HG03457 (cell line): ENCODE data around the gene ZFPM1.

ENCODE experiments used
- ATAC-seq: cut with Tn5 transposase; IDR thresholded peaks from one replicate; pipeline ENCODE4 v1.9.1; 2021; ENCODE audit warnings: moderate number of reproducible peaks; ENCODE audit not compliant: unreplicated experiment

ZFPM1 gene

DNA sequence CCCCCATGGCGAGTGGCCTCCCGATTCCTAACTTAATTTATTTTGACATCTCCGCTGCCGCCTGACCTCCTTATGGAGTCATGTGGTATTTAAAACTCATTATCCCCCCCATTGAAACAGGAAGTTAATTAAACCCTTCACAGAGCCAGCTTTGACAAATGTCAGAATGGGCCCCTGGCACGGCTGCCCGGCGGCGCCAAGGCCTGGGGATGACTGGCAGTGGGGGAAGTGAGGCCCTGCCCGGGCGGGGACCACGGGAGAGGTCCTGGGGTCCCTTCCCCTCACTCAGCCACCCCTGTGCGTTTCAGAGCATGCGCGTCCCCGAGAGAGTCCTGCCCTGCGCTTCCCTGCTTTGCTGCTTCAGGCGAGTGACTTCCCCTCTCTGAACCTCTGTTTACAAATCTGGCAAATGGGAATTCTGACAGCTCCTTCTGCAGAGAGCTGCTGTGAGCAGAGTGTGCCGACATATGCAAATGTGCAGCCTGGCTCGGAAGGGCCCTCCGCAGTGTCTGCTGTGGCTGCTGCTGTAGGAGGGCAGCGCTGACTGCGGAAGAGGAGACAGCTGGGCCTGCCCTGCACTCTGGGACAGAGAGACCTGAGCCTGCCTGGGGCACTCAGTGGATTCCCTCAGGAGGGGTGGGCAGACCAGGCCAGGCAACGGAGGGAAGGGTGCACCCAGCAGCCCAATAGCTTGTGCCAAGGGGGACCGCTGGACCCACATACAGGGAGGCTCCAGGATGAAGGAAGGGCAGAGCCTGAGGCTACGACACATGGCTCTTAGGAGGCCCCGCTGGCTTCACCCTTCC, 4.4 kb upstream of the ZFPM1 start:
- no peak for ATAC-seq

DNA sequence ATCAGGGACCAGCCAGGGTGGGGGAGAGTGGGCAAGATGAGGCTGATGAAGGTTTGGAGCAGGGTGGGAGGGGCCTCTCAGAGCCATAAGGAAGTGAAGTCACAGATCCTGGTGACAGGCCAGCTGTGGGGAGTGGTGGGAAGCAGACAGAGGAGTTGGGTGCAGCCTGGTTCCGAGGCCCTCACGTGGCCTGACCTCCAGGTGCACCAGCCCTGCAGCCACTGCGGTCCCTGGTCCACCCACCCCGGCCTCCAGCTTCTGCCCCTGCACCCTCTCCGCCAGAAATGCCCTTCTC, 3.9 kb upstream of the ZFPM1 start:
- no peak for ATAC-seq

DNA sequence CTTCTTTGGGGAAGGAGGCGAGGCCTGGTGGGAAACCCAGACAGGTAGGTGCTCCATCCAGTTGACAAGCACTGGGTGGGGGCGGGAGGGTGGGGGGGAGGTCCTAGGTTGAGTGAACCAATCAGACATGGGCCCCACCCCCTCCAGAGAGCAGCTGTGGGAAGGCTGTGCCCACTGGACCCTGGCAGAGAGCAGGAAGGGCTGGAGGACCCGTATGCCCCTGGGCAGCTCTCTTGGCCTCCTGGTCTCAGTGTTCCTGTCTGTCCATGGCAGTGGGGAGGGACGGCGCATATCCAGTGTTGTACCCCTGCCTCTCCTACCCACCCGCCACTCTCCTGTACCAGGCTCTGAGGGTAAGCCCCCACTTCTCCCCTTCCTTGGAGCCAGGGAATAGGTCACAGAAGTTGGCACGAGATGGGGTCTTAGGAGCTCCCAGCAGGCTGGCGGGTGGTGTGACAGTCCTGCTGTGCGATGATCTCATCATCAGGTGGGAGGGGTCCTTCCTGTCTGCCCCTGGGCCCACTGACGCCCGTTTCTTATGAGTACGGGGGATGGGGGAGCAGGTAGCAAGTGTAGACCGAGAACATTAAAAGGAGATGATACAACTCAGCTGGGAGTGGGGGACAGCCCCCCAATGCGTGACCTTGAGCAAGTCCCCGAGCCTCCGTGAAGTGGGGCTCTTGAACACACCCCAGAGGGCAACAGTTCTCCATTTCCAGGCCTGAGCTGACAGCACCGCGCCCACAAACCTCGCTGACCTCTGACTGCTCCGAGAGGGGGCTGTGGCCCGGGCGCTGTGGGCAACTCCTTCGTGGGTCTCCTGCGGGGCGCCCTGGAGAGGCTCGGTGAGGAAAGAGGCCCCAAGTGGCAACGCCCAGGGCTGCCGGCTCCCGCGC, 1.2 kb upstream of the ZFPM1 start:
- ATAC-seq = no peak

DNA sequence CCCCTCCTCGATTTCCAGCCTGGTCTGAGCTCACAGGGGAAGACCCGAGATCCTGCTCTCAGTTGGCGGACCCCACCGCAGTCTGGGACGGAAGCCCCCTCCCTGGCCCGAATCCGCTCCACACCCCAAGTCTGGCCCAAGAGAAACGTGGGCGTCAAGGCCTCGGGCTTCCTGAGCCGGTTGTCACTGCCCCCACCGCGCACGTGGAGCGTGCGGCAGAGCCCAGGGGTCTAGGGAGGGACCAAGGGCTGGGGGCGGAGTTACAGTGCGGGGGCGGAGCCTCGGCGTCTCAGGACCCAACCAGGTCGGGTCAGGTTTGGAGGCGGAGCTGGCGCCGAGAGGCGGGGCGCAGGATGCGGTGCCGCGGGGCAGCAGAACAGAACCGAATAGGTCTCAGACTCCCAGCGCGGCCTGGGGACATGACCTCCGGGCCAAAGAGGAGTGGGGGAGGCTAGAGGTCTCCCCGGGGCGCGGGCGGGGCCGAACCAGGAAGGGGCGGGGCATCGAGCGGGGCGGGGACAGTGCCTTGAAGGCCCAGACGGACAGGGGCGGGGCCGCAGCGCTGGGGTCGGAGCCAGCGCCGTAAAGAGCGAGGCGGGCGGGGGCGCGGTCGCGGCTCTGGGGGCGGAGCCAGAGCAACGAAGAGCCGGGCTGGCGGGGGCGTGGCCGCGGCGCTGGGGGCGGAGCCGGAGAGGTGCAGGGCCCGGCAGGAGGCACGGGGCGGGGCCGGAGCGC, 431 bp upstream of the ZFPM1 start:
- ATAC-seq = peak; percentile 36

DNA sequence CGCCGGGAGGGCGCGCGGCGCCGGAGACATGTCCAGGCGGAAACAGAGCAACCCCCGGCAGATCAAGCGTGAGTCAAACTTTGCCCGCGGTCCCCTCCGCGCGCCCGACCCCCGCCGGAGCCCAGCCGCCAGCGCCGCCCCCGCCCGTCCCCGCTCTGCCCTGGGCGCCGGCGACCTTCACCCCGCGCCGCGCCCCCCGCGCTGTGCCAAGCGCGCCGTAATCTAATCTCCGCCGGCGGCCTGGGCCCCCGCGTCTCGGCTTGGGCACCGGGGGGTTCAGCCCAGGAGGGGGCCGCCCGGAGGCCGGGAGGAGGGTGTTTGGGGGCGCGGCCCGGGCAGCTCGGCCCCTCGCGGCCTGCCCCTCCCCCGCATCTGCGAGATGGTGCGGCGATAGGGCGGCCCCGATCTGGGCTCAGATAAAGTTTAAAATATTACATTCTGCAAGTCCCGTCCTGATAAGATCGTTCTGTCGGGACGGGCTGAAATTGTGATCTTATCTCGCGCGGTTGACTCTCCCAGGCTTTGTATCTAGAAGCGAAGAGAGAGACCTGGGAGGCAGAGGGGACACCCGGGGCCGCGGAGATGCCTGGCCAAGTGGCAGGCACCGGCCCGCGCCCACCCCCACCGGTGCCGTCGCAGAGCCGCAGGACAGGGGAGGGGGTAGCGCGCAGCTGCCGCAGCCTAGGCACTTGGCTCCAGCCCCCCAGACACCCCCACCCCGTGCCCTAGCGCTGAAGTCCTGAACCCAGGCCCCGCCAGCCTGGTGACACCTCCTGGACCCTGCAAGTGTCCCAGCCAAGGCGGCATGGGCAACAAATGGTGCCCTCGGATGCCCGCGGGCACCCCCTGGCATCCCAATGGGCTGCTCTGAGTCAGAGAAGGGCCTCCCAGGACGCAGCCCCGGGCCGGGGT, 787 bp downstream of the ZFPM1 start:
- ATAC-seq = no peak

DNA sequence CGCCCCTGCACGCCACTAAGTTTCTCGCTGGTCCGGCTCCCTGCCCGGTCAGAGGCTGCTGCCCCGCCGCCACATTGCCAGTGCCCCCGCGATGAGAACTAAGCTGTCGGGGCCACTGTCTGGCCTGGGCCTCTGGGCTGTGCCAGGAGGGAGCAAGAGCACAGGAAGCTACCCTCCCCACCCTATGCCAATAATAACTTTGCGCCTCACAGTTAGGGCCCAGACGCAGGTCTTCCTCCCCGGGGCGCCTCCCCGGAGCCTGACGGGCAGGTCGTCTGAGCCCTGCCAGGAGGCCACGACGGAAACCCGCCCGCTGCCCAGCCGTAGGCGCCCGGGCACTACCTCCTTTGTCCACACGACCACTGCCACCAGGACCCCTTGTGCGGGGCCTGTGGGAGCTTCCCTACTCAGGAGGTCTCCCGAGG, 1.5 kb downstream of the ZFPM1 start:
- ATAC-seq = no peak

DNA sequence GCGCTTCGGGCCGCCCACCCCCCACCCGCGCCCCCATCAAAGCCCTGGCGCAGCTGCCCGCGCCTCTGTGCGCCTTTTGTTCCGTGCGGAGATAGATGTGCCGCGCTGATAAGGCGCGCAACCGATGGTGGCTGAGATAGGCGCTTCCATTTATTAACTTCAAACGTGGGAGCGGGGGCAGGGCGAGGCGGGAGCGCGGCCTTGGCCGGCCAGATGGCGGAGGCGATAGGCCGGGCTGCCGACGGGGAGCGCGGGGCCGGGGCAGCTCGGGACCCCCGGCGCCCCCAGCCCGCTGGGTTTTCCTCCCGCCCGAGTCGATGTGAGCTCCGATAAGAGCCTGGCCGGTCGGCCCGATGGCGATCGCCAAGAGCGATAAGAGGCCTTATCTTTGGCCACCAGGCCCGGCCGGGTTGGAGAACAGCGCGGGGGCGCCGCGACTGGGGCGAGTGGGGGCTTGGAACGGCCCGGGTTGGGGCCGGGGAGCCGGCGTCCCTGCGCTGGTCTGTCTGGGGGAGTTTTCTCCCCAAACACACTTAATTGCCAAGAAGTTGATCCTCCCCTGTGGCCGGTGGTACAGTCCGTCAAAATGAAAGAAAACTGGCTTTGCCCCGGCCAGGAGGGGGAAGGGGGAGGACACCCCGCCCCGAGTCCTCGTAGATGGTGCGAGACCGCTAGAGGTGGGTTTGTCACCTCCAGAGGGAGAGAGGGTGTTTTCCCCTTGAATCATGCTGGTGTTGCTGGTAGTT, 2.7 kb downstream of the ZFPM1 start:
- no peak for ATAC-seq

DNA sequence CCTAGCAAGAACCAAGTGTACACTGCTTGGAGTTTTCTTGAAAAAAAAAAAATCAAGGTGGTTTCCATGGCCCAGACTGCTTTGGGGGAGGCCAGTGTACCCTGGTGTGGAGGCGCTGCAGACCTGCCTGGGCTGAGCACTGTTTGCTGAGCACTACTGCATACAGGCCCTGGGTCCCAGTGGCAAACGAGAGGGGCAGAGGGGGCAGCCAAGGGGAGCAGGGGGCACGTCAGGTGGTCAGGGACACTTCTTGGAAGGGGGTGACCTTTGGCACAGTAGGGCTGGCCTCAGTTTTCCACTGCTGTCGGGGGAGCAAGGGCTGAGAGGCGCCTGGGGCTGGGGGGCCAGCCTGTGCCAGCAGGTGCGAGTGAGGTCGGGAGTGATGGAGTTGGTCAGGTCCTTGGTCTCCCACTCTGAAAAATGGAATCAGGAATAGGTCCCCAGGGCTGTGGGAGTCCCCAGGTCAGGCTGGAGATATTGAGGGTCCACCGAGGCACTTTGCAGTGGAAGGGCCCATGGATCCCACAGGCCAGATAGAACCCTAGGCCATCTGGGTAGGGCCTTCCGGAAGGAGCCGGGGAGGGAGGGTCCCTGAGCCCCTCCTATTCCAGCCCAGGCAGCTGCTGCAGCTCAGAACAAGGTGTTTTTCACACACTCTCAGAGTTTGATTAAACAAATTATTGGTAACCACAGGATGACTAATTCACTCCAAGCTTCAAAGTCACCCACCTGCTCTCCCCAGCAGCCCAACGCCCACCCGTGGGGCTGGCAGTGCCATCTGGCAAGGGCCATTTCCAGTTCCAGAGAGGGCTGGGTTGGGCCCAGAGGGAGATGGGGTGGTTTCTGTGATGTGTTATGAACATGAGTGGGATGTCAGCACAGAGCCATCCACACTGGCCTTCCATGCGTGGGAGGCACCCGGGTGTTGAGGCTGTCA, 3.5 kb downstream of the ZFPM1 start:
- ATAC-seq = no peak

DNA sequence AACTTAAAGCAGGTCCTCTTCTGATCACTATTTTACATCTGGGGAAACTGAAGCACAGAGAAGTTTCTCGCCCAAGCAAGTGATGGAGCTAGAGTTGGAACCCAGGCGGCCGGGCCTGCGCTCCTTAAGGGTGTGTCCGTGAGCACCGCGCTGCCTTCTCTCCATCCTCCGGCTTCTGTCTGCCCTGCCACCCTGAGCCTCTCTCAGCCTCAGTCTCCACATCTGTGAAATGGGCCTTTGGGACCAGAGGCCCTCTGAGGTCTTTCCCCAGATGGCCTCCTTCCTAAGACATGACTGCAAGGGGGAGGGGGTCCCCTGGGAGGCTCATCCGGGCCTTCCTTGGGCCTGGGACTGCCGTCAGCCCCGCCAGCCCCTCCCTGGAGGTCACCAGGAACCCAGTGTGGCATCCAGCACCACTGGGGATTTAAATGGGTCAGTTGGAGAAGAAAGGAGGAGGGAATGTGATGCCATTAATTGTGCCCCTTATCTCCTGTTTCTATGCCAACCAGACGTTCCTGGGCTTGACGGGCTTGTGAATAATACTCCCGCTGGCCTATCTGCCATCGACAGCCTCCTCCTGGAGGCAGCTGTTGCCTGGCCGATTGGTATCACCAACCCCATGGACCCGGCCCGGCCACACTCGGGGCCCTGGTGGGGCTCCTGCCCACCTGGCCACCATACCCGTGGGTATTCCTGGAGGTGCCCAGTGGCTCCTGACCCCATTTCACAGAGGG, 5.1 kb downstream of the ZFPM1 start:
- ATAC-seq = no peak

DNA sequence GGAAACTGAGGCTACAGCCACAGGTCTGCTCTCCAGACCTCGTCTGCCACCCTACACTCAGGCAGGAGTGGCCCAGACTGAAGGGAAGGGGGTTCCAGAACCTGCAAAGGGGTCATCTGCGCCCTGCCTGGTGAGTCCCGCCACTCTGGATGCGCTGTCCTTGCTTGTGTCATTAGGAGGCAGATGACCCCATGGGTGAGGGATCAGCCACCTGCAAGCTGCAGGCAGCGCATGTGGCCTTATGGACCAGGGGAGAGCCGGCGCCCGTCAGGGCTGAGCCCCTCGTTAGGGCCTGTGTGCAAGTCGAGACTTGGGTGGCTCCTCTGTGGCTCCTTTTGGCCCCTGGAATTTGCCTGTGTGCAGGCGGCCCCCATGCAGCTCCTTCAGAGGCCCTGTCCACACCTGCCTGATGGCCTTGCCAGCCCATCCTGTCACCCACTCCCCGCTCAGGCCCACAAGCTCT, 5.7 kb downstream of the ZFPM1 start:
- no peak for ATAC-seq

DNA sequence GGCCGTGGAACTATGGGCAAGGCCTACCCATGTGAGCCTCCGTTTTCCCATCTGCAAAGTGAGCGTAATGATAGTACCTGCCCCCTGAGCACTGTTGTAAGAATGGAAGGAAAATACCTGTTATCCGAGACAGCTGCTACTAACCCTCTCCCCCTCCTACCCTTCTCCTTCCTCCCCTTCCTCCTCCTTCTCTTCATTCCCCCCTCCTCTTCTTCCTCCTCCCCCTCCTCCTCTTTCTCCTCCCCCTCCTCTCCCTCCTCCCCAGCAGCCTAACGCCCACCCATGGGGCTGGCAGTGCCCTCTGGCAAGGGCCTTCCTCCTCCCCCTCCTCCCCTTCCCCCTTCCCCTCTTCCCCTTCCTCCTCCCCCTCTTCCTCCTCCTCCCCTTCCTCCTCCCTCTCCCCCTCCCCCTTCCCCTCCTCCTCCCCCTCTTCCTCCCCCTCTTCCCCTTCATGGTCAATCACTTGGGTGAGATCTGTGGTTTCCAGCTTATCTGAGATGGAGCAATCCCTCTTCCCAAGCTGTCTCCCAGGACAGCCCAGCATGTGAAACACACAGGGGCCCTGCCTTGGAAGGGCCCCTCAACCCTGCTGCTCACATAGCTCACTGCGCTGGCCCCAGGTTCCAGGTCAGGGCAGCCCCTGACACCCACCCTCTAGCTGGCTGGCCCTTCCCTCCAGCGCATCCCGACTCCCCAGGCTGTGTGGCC, 6.4 kb downstream of the ZFPM1 start:
- no peak for ATAC-seq

DNA sequence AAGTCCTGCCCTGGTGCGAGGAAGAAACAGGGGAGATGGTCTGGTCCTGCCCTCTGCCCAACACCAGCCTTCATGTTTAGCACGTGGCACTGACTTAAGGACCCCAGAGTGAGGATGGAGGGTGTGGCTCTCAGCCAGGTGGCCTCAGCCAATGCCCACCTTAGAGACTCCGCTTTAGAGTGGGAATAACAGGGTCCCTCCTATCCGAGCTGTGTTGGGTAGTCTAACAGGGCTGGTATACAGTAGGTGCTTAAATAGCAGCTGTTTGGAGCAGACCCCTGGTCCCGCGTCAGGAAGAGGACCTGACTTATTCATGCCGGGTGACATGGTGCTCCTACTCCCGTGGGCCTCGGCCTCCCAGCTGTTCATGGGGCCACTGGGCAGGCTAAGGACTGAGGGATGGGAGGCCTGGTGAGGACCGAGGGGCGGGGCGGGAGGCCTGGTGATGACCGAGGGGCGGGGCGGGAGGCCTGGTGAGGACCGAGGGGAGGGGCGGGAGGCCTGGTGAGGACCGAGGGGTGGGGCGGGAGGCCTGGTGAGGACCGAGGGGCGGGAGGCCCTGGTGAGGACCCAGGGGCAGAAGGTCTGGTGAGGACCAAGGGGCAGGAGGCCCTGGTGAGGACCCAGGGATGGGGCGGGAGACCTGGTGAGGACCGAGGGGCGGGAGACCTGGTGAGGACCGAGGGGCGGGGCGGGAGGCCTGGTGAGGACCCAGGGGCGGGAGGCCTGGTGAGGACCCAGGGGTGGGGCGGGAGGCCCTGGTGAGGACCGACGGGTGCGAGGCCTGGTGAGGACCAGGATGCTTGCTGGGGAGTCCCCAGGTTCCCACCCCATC, 7.6 kb downstream of the ZFPM1 start:
- ATAC-seq = no peak

DNA sequence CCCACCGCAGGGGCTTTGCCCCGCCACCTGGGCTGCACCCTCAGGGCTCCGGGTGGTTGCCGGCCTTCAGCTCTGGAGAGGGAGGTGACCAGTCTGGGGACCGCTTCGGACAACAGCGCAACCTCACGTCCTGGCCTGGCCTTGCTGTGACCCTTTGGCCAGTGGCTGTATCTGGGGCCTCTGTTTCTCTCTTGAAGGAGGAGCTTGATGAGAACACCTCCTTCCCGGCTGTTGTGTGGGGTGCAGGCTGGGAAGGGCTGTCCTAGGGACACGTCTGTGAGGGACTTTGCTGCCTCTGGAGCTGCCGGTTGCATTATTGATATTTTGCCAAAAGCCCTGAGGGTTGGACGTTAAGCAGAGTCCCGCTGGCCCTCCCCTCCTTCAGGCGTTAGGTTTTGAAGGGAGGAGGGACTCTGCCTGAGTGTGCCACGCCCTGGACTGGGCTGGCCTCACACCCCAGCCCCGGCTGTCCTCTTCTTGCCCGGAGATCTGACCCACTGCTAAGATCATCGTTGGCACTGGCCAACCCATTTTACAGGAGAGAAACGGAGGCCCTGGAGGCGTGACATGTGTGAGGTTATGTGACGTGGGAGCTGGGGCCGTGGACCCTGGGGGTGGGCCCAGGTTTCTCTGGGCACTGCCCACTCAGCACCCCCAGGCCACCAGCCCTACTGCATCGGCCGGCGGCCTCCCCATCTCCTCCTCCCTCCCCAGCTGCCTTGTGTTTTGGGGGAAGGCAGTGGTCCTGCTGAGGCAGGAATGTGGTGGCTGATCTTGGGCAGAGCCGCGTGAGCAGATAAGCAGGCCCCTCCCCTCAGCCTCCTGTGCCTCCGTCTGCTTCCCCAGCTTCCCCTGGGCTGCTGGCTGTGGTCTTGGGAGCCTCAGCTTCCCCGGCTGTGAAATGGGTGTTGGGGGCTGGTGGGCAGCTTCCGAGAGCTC, 8.5 kb downstream of the ZFPM1 start:
- no peak for ATAC-seq

DNA sequence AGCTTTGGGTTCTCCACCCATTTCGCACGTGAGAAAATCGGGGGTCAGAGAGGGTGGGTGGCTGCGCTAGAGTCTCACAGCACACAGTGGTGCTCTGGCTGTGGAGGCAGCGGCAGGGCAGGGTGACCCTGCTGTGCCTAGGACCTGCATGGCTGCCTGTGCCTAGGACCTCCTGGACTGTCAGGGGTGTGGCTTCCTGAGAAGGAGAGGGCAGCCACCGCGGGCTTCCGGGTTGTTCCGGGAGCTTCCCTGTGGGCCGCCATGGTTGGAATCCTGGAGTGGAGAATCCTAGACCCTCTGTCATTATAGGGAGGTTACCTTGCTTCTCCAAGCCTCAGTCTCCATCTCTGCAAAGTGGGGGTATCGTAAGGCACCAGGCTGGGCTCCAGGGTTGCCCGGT, 9.3 kb downstream of the ZFPM1 start:
- no peak for ATAC-seq

DNA sequence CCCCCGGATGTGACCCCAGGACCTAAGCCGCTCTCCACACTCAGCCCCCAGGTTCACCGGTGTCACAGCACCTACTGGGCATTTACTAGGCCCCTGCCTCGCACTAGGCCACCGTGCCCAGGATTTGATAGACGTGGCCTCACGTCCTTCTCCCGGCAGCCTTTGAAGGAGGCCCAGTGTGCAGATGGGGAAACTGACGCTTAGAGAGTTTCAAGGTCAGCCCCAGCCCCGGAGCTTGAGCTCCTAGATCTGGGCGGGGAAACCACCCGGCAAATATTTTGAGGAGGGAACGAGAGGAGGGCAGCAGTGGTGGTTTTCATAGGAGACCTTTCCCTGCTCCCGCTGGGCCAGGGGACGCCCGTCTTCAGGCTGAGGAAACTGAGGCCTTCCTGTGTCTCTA, 10.3 kb downstream of the ZFPM1 start:
- ATAC-seq = no peak
